Suprapubic skin (tissue), 4 donors: ENCODE data around the gene ANKMY1.

Source experiments
- EP300 ChIP-seq: sonication (generic); formaldehyde crosslinking; IDR thresholded peaks from one replicate; pipeline ENCODE4 v1.6.1; 2017; ENCODE audit warnings: antibody characterized with exemption
- POLR2A ChIP-seq, 2 donors: fragments of 450-650 bp; IDR thresholded peaks; one replicate each; pipeline ENCODE4 v1.6.1; 2017; ENCODE audit warnings: antibody characterized with exemption in 2 of 2, mild to moderate bottlenecking in 2 of 2, moderate library complexity in 2 of 2
- POLR2AphosphoS5 ChIP-seq, 3 donors: sonication (generic); formaldehyde crosslinking; IDR thresholded peaks; one replicate each; pipeline ENCODE4 v1.6.1; 2017; ENCODE audit warnings: antibody characterized with exemption in 3 of 3
- TF ChIP-seq, protein P1 (sequence below), 2 donors: fragments of 200-600 bp in 1 of 2; fragments of 450-650 bp in 1 of 2; sonication (generic) in 1 of 2; IDR thresholded peaks; one replicate each; pipeline ENCODE4 v1.5.1; 2016 to 2019; ENCODE audit warnings: antibody characterized with exemption in 2 of 2, mild to moderate bottlenecking in 1 of 2, moderate library complexity in 1 of 2

- TF ChIP-seq, protein P1, sequence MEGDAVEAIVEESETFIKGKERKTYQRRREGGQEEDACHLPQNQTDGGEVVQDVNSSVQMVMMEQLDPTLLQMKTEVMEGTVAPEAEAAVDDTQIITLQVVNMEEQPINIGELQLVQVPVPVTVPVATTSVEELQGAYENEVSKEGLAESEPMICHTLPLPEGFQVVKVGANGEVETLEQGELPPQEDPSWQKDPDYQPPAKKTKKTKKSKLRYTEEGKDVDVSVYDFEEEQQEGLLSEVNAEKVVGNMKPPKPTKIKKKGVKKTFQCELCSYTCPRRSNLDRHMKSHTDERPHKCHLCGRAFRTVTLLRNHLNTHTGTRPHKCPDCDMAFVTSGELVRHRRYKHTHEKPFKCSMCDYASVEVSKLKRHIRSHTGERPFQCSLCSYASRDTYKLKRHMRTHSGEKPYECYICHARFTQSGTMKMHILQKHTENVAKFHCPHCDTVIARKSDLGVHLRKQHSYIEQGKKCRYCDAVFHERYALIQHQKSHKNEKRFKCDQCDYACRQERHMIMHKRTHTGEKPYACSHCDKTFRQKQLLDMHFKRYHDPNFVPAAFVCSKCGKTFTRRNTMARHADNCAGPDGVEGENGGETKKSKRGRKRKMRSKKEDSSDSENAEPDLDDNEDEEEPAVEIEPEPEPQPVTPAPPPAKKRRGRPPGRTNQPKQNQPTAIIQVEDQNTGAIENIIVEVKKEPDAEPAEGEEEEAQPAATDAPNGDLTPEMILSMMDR (IDR thresholded peaks at IDR 0.05) = no peak
- TF ChIP-seq POLR2A (IDR thresholded peaks at IDR 0.05) (no peak), EP300 (no peak), POLR2AphosphoS5 (IDR thresholded peaks at IDR 0.05) (no peak)
These were observed 96.9 kb downstream of the ANKMY1 start for GRCh38 chr2:240460781-240461431.
